22Rv1 (cell line): ENCODE results near the gene DCC.
A peak's percentile ranks its signal among the peaks of the same experiment; 100 is the strongest.

Source experiments
- H3K27ac ChIP-seq: fragments of 450-650 bp; 2 replicates; pipeline ENCODE4 v1.5.1; 2017
- ZFX ChIP-seq: fragments of 450-650 bp; IDR thresholded peaks from 2 replicates; pipeline ENCODE4 v1.6.1; 2017; ENCODE audit warnings: antibody characterized with exemption, borderline replicate concordance
- TF ChIP-seq, protein P1 (sequence below): fragments of 450-650 bp; IDR thresholded peaks from 2 replicates; pipeline ENCODE4 v1.5.1; 2017; ENCODE audit warnings: mild to moderate bottlenecking

Gene DCC

DNA sequence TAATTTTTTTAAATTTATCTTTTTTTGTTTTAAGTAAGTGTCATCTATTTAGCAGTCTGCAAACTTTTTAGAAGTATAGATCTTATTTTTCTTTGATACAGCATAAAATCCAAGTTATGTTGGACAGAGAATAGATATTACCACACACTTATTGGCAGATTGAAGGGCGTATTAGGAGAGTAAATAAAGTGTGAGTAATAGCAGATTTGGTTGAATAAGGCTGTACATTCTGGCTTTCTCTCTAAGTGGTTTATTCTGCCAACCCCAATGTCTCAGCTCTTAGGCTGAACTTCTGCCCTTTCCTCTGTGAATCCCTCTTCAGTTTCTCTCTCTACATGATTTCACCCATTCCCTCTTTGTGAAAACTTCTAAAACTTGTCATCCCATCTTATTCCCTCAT, 651.2 kb downstream of the DCC start:
- no peak for TF ChIP-seq ZFX
- TF ChIP-seq, protein P1, sequence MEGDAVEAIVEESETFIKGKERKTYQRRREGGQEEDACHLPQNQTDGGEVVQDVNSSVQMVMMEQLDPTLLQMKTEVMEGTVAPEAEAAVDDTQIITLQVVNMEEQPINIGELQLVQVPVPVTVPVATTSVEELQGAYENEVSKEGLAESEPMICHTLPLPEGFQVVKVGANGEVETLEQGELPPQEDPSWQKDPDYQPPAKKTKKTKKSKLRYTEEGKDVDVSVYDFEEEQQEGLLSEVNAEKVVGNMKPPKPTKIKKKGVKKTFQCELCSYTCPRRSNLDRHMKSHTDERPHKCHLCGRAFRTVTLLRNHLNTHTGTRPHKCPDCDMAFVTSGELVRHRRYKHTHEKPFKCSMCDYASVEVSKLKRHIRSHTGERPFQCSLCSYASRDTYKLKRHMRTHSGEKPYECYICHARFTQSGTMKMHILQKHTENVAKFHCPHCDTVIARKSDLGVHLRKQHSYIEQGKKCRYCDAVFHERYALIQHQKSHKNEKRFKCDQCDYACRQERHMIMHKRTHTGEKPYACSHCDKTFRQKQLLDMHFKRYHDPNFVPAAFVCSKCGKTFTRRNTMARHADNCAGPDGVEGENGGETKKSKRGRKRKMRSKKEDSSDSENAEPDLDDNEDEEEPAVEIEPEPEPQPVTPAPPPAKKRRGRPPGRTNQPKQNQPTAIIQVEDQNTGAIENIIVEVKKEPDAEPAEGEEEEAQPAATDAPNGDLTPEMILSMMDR, result no peak
- no peak overlapping the region for H3K27ac ChIP-seq

DNA sequence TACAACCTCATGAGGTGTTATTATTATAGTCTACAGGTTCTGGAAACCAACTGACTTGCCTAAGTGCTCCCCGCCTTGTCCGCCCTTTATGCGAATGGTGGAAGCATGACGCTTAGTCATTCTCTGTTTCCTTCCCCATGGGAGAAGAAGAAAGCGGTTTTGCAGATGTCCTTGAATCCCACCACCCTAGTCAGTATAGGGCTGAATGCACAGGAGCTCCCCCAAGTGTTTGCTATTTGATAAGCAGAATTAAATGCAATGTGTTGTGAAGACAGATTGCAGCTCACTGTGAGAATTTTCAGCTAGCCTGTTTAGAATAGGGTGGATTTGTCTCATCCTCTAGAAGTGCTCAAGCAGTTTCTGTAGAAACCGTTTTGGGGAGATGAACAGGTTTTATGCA, 652.0 kb downstream of the DCC start:
- TF ChIP-seq, protein P1, result peak; percentile 74
- no peak for TF ChIP-seq ZFX
- no peak overlapping the region for H3K27ac ChIP-seq

DNA sequence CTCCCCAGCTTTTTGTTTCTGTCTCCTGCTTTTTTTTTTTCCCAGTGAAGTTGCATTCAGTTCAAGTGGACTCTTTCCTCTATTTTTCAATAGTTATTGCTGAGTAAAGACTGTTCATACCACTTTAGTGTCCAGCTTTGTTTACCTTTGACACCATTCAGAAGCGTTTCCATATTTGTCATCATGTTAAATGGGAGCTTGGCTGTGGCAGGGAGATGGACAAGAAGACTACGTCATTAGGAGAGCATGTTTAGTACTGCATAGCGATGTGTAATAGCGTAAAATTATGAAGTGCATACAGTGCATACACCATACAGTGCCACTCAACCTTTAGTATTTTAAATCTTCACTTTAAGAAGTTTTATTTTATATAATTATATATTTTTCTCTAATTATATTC, 655.9 kb downstream of the DCC start:
- no peak overlapping the region for H3K27ac ChIP-seq
- TF ChIP-seq ZFX, result no peak
- TF ChIP-seq, protein P1, result no peak

DNA sequence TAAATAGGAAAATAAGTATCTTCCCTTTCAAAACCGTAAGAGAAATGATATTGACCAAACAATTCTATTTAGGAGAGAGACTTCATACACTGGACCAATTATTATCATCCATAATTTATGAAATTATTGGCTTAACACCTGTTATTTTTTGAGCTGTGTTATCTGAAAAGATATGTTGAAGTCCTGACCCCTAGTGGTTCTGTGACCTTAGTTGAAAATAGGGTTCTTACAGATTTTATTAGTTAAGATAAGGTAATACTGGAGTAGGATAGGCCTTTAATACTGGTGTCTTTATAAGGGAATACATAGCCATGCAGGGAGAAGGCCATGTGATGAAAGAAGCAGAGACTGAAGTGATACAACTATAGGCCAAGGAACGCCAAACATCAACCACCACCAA, 659.6 kb downstream of the DCC start:
- H3K27ac ChIP-seq, result no peak overlapping the region
- TF ChIP-seq, protein P1, result no peak
- TF ChIP-seq ZFX, result no peak

DNA sequence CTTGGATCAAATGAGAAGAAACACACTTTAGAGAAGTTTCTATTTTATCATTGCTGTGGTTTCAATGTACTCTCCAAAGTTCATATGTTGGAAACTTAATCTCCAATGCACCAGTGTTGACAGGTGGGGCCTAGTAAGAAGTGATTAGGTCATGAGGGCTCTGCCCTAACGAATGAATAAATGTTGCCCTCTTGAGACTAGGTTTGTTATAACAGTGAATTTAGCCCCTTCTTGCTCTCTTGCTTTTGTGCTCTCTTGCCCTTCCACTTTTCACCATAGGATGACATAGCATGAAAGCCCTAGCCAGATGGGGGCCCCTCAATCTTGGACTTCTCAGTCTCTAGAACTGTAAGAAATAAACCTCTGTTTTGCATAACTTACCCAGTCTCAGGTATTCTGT, 664.8 kb downstream of the DCC start:
- H3K27ac ChIP-seq, result no peak overlapping the region
- TF ChIP-seq, protein P1, result peak; percentile 15; the same call in 1 of the 2 replicates
- TF ChIP-seq ZFX, result no peak

DNA sequence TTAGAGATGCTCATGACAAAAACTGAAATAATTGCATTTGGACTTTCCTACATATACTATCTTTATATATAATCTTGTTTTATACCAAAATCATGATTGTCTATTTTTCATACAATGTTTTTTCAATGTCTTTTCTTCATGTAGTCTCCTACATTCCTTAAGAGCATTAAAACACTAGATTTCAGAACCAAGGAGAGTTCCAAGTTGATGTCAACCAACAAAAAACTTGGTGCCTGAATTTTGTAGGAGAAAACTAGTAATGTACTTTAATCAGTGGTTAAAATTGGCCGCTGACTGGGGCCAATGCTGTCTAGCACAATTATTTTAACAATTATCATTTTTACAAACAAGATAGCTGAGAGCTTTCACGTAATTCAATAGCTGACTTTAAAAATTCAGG, 678.8 kb downstream of the DCC start:
- no peak overlapping the region for H3K27ac ChIP-seq
- TF ChIP-seq, protein P1, result no peak

DNA sequence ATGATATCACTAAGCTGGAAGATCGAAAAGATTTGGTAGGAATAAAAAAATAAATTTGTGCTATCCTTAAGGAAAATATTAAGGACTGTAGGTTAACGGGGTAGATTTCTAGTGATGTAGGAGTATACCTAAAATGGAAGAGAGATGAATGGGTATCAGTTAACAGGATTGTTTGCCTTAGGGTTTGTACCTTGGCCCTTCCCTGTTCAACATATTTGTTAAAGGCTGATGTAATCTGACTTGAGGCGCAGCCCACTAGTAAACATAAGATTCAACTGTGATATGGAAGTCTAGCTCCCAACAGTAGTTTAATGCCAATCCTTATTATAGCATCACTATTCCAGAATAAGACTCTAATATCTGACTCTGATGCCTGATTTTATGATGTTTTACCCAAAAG, 685.2 kb downstream of the DCC start:
- H3K27ac ChIP-seq, result peak overlapping the region; percentile 46
- TF ChIP-seq ZFX, result no peak
- TF ChIP-seq, protein P1, result no peak
